NCI-H1417 (cell line): ENCODE measurements around the gene DNAH3.
"Not testable (repeated sequence)": the region's sequence is repeated elsewhere in the genome, so short reads cannot be mapped to it uniquely, and the experiment has no call there.

ENCODE experiments used
- DNase-seq, 3 experiments: peaks; one replicate each; lab custom pipeline; 2025; lab: John Stamatoyannopoulos, UW

DNAH3 gene

GRCh38 chr16:21167360-21167759 lies 16.7 kb upstream of the DNAH3 start:
- no peak for DNase-seq

- no peak for DNase-seq
These were observed 15.9 kb upstream of the DNAH3 start for GRCh38 chr16:21166561-21166961.

GRCh38 chr16:21164521-21165168 lies 14.0 kb upstream of the DNAH3 start:
- DNase-seq: no peak

- DNase-seq: no peak
These were observed 12.9 kb upstream of the DNAH3 start for GRCh38 chr16:21163576-21163975.

GRCh38 chr16:21162661-21163151 lies 12.1 kb upstream of the DNAH3 start:
- no peak for DNase-seq

GRCh38 chr16:21161211-21161610 lies 10.6 kb upstream of the DNAH3 start:
- no peak for DNase-seq

GRCh38 chr16:21160276-21160675 lies 9.6 kb upstream of the DNAH3 start:
- no peak for DNase-seq

- no peak for DNase-seq
These were observed 8.8 kb upstream of the DNAH3 start for GRCh38 chr16:21159281-21159951.

GRCh38 chr16:21158208-21159110 lies 7.8 kb upstream of the DNAH3 start, which contains the start of gene LDAF1:
Gene LDAF1, plus strand, starts transcription at chr16:21158674. Its CDS starts 2,509 bp downstream, at chr16:21161183.
- DNase-seq: peak; percentile 53 to 66 (median 56)

GRCh38 chr16:21157632-21158031 lies 7.0 kb upstream of the DNAH3 start:
- DNase-seq: peak in 1 of 3 experiments; percentile 10

GRCh38 chr16:21156767-21157467 lies 6.3 kb upstream of the DNAH3 start:
- peak; percentile 34 to 76 (median 60) for DNase-seq

GRCh38 chr16:21156011-21156410 lies 5.4 kb upstream of the DNAH3 start:
- DNase-seq: not testable (repeated sequence)

GRCh38 chr16:21153124-21153729 lies 2.6 kb upstream of the DNAH3 start:
- DNase-seq: not testable (repeated sequence)

GRCh38 chr16:21152160-21153030 lies 1.7 kb upstream of the DNAH3 start:
- DNase-seq: peak in 1 of 3 experiments; percentile 13

- DNase-seq: peak in 2 of 3 experiments; percentile 4 to 32
These were observed 4.9 kb downstream of the DNAH3 start for GRCh38 chr16:21145738-21146137.

- no peak for DNase-seq
These were observed 16.6 kb downstream of the DNAH3 start for GRCh38 chr16:21134053-21134452.

- DNase-seq: no peak
These were observed 19.8 kb downstream of the DNAH3 start for GRCh38 chr16:21130811-21131210.

GRCh38 chr16:21128991-21129390 lies 21.7 kb downstream of the DNAH3 start:
- DNase-seq: no peak

GRCh38 chr16:21126518-21126917 lies 24.1 kb downstream of the DNAH3 start:
- peak in 1 of 3 experiments; percentile 2 for DNase-seq

GRCh38 chr16:21125191-21125590 lies 25.5 kb downstream of the DNAH3 start:
- DNase-seq: no peak
